ENCODE results near the gene GEMIN4.

GRCh38 chr17:760371-760770 is 8.3 kb upstream of the GEMIN4 start:
- TF ChIP-seq POLR2A (IDR thresholded peaks at IDR 0.05; ENCODE audit: low read depth, low read length) = no peak
- TF ChIP-seq, protein P1, sequence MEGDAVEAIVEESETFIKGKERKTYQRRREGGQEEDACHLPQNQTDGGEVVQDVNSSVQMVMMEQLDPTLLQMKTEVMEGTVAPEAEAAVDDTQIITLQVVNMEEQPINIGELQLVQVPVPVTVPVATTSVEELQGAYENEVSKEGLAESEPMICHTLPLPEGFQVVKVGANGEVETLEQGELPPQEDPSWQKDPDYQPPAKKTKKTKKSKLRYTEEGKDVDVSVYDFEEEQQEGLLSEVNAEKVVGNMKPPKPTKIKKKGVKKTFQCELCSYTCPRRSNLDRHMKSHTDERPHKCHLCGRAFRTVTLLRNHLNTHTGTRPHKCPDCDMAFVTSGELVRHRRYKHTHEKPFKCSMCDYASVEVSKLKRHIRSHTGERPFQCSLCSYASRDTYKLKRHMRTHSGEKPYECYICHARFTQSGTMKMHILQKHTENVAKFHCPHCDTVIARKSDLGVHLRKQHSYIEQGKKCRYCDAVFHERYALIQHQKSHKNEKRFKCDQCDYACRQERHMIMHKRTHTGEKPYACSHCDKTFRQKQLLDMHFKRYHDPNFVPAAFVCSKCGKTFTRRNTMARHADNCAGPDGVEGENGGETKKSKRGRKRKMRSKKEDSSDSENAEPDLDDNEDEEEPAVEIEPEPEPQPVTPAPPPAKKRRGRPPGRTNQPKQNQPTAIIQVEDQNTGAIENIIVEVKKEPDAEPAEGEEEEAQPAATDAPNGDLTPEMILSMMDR (conservative IDR thresholded peaks at IDR 0.05; ENCODE audit: low read depth, low read length) = no peak
- no peak for TF ChIP-seq RAD21 (IDR thresholded peaks at IDR 0.05; ENCODE audit: low read length)
- no peak for TF ChIP-seq SMC3 (IDR thresholded peaks at IDR 0.05; ENCODE audit: low read depth, low read length)
- TF ChIP-seq RCOR1 (IDR thresholded peaks at IDR 0.05; ENCODE audit: insufficient replicate concordance, low read length) = no peak
- TF ChIP-seq NFE2L2 (IDR thresholded peaks at IDR 0.05; ENCODE audit: low read depth, low read length) = no peak
- TF ChIP-seq BHLHE40 (IDR thresholded peaks at IDR 0.05; ENCODE audit: low read depth, low read length) = no peak
- TF ChIP-seq, protein P2, sequence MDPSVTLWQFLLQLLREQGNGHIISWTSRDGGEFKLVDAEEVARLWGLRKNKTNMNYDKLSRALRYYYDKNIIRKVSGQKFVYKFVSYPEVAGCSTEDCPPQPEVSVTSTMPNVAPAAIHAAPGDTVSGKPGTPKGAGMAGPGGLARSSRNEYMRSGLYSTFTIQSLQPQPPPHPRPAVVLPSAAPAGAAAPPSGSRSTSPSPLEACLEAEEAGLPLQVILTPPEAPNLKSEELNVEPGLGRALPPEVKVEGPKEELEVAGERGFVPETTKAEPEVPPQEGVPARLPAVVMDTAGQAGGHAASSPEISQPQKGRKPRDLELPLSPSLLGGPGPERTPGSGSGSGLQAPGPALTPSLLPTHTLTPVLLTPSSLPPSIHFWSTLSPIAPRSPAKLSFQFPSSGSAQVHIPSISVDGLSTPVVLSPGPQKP (IDR thresholded peaks at IDR 0.05; ENCODE audit: borderline replicate concordance, low read depth, low read length) = no peak
- TF ChIP-seq, protein P3, sequence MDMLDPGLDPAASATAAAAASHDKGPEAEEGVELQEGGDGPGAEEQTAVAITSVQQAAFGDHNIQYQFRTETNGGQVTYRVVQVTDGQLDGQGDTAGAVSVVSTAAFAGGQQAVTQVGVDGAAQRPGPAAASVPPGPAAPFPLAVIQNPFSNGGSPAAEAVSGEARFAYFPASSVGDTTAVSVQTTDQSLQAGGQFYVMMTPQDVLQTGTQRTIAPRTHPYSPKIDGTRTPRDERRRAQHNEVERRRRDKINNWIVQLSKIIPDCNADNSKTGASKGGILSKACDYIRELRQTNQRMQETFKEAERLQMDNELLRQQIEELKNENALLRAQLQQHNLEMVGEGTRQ (IDR thresholded peaks at IDR 0.05; ENCODE audit: low read depth, low read length) = no peak

Measured in IMR-90 (cell line).